Right atrium auricular region (tissue), 2 donors: ENCODE data around the gene NBAS. TPM values are rescaled to one million over a fixed set of nuclear protein-coding genes. Genes with fewer than 3 reads are reported as not detected.
"Not testable (repeated sequence)": the region's sequence is repeated elsewhere in the genome, so short reads cannot be mapped to it uniquely, and the experiment has no call there.

Experiments used
- DNase-seq: peaks from one replicate; pipeline ENCODE4 v3.0.0-alpha.2; 2019; ENCODE audit warnings: low spot score
- H3K27ac ChIP-seq, 2 donors: fragments of 200-600 bp; sonication (generic); 1 replicate in 1 of 2; 2 replicates in 1 of 2; pipeline ENCODE4 v1.5.1; 2016 to 2019
- H3K27me3 ChIP-seq, 2 donors: fragments of 200-600 bp; sonication (generic); one replicate each; pipeline versions ENCODE4 v1.5.1 to v1.6.0; 2017 to 2019
- H3K36me3 ChIP-seq: fragments of 200-600 bp; sonication (generic); one replicate; pipeline ENCODE4 v1.5.1; 2016
- H3K4me1 ChIP-seq, 2 donors: fragments of 200-600 bp; sonication (generic); one replicate each; pipeline versions ENCODE4 v1.5.1 to v1.6.0; 2017 to 2019
- H3K4me3 ChIP-seq, 2 donors: fragments of 200-600 bp; sonication (generic); 1 replicate in 1 of 2; 2 replicates in 1 of 2; pipeline ENCODE4 v1.5.1; 2017 to 2019; ENCODE audit warnings: mild to moderate bottlenecking in 1 of 2, moderate library complexity in 1 of 2
- H3K9me3 ChIP-seq, 2 donors: fragments of 200-600 bp; sonication (generic); one replicate each; pipeline ENCODE4 v1.5.1; 2019
- total RNA-seq, 2 donors: library from RNA; depleted of rRNA; stranded (reverse); fragments of >200 nt; gene quantifications; one replicate each; pipeline ENCODE4 v1.1.0, GENCODE V29; 2016
- TF ChIP-seq, protein P1 (sequence below), 2 donors: fragments of 200-600 bp; sonication (generic); IDR thresholded peaks; one replicate each; pipeline ENCODE4 v1.5.1; 2019; ENCODE audit warnings: antibody characterized with exemption in 2 of 2

The NBAS gene
- total RNA-seq, 2 donors from 2014 or later = 31.1 to 39.1 TPM

DNA sequence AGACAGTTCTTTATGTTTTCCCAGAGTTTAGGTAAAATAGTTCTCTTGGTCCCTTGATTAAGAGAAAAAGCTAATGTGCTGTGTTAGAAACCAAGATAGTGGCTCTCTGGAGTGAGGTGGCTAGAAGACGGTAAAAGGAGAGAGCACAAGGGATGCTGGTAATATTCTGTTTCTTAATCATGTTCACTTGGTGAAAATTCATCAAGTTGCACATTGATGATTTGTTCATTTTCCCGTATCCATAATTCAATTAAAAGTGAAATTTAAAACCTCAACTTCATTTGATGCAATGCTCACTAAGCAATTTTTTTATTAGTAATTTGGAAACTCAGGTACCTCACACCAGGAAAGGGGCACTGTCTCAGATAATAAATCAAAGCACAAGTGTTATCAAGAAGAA, 113.8 kb downstream of the NBAS start:
- TF ChIP-seq, protein P1, sequence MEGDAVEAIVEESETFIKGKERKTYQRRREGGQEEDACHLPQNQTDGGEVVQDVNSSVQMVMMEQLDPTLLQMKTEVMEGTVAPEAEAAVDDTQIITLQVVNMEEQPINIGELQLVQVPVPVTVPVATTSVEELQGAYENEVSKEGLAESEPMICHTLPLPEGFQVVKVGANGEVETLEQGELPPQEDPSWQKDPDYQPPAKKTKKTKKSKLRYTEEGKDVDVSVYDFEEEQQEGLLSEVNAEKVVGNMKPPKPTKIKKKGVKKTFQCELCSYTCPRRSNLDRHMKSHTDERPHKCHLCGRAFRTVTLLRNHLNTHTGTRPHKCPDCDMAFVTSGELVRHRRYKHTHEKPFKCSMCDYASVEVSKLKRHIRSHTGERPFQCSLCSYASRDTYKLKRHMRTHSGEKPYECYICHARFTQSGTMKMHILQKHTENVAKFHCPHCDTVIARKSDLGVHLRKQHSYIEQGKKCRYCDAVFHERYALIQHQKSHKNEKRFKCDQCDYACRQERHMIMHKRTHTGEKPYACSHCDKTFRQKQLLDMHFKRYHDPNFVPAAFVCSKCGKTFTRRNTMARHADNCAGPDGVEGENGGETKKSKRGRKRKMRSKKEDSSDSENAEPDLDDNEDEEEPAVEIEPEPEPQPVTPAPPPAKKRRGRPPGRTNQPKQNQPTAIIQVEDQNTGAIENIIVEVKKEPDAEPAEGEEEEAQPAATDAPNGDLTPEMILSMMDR (IDR thresholded peaks at IDR 0.05) = no peak
- H3K9me3 ChIP-seq = no peaks in the 10 kb centered on the region
- no peak overlapping the region for H3K4me3 ChIP-seq
- H3K4me1 ChIP-seq = peaks cover 0 to 21% of the 10 kb centered on the region in 2 donors
- peak overlapping the region; percentile 69 to 78 for H3K27ac ChIP-seq
- no peaks in the 10 kb centered on the region for H3K36me3 ChIP-seq
- no peaks in the 10 kb centered on the region for H3K27me3 ChIP-seq
- no peak for DNase-seq

DNA sequence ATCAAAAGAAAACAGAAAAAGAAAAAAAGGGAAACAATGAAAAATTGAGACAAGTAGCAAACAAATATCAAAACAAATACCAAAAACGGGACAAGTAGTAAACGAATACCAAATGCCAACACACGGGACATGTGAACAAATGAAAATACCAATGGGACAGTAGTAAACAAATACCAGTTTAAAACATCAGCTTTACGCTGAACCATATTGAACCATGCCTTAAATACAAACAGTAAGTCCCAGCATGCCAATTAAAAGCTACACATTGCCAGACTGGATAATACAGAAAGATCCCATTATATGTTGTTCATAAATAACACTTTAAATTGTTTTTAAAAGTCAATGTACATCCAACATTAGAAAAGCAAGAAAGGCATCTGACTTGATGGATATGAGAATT, 114.2 kb downstream of the NBAS start:
- H3K27ac ChIP-seq = peak overlapping the region in 1 of 2 donors; percentile 78
- TF ChIP-seq, protein P1 (IDR thresholded peaks at IDR 0.05) = no peak
- H3K27me3 ChIP-seq = no peaks in the 10 kb centered on the region
- H3K4me1 ChIP-seq = peaks cover 0 to 21% of the 10 kb centered on the region in 2 donors
- no peaks in the 10 kb centered on the region for H3K9me3 ChIP-seq
- no peak for DNase-seq
- no peak overlapping the region for H3K4me3 ChIP-seq
- H3K36me3 ChIP-seq = no peaks in the 10 kb centered on the region

DNA sequence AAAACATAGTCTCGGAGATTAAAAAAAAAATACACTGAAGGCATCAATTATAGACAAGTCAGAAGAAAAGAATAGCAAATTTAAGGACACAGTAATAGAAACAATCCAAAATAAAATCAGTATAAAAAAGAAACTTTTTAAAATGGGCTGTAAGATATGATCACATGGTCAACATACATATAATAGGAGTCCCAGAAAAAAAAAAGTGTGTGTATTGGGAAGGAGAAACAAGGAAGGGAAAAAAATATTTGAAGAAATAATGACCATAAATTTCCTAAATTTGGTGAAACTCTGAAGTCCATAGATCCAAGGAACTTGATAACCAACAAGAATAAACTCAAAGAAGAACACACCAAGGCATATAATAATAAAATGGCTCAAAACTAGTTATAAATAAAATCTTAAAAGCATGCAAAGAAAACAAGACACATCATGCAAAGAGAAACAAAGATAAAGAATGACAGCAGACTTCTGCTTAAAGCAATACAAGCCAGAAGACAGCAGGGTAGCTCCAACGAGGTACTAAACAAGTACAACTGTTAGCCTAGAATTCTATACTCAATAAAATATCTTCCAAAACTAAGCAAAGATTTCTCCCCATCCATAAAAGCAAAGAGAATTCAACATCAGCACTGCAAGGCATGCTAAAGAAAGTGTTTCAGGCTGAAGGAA, 115.1 kb downstream of the NBAS start:
- DNase-seq = no peak
- Histone ChIP-seq H3K4me1 (peaks cover 0 to 21% of the 10 kb centered on the region in 2 donors), H3K36me3 (no peaks in the 10 kb centered on the region), H3K27ac (no peak overlapping the region), H3K4me3 (no peak overlapping the region), H3K27me3 (no peaks in the 10 kb centered on the region), H3K9me3 (no peaks in the 10 kb centered on the region)
- TF ChIP-seq, protein P1 (IDR thresholded peaks at IDR 0.05) = no peak

DNA sequence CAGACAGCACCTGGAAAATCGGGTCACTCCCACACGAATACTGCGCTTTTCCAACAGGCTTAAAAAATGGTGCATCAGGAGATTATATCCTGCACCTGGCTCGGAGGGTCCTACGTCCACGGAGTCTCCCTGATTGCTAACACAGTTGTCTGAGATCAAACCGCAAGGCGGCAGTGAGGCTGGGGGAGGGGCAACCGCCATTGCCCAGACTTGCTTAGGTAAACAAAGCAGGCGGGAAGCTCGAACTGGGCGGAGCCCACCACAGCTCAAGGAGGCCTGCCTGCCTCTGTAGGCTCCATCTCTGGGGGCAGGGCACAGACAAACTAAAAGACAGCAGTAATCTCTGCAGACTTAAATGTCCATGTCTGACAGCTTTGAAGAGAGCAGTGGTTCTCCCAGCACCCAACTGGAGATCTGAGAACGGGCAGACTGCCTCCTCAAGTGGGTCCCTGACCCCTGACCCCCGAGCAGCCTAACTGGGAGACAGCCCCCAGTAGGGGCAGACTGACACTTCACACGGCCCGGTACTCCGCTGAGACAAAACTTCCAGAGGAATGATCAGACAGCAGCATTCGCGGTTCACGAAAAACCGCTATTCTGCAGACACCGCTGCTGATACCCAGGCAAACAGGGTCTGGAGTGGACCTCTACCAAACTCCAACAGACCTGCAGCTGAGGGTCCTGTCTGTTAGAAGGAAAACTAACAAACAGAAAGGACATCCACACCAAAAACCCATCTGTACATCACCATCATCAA, 121.2 kb downstream of the NBAS start:
- H3K4me3 ChIP-seq, H3K27me3 ChIP-seq, H3K27ac ChIP-seq, H3K36me3 ChIP-seq, H3K9me3 ChIP-seq, H3K4me1 ChIP-seq, DNase-seq: not testable (repeated sequence)

DNA sequence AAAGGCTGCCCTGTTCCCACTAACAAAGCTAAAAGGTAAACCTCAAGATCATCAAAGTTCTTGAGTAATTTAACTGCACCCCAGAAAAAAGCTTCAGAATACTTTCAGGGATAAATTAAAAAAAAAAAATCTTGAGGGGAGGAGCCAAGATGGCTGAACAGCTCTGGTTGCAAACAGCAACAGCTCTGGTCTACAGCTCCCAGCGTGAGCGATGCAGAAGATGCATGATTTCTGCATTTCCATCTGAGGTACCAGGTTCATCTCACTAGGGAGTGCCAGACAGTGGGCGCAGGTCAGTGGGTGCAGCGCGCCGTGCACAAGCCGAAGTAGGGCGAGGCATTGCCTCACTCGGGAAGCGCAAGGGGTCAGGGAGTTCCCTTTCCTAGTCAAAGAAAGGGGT, 121.8 kb downstream of the NBAS start:
- H3K4me1 ChIP-seq, H3K36me3 ChIP-seq, H3K9me3 ChIP-seq, DNase-seq, H3K27ac ChIP-seq, H3K4me3 ChIP-seq, H3K27me3 ChIP-seq: not testable (repeated sequence)

DNA sequence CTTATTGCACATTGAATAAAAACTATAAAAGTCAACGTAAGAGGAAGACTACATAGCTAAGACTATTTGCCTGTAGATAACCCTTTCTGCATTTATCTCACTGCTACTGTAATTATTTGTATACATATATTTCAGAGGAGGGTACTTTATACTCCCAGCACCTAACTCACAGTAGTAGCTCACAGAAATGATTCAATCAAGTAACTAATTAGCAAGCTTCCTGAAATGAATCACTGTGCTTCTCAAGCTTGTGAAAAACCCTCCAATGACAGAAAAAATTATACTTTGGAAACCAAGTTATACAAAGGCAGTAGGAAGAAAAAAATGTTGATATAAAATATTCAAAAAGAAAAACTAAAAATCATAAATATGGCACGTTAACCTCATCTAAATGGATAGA, 124.9 kb downstream of the NBAS start:
- no peaks in the 10 kb centered on the region for H3K36me3 ChIP-seq
- H3K27ac ChIP-seq = no peak overlapping the region
- no peaks in the 10 kb centered on the region for H3K27me3 ChIP-seq
- no peaks in the 10 kb centered on the region for H3K9me3 ChIP-seq
- no peaks in the 10 kb centered on the region for H3K4me1 ChIP-seq
- TF ChIP-seq, protein P1 (IDR thresholded peaks at IDR 0.05) = no peak
- no peak overlapping the region for H3K4me3 ChIP-seq
- DNase-seq = no peak
